ENCODE data around the gene GALNT13.

- TF ChIP-seq RAD21 (IDR thresholded peaks at IDR 0.05) (no peak), CTCF (IDR thresholded peaks at IDR 0.05; ENCODE audit: low read depth, low read length, missing input control) (no peak), YY1 (IDR thresholded peaks at IDR 0.05) (no peak), FOXA1 (IDR thresholded peaks at IDR 0.05) (no peak), JUND (IDR thresholded peaks at IDR 0.05) (no peak), SP1 (IDR thresholded peaks at IDR 0.05) (no peak), REST (IDR thresholded peaks at IDR 0.05) (no peak), FOXA2 (IDR thresholded peaks at IDR 0.05) (no peak), GABPA (IDR thresholded peaks at IDR 0.05 in 1 of 2, conservative IDR thresholded peaks at IDR 0.05 in 1 of 2) (no peak), TAF1 (conservative IDR thresholded peaks at IDR 0.05) (no peak), EGR1 (IDR thresholded peaks at IDR 0.05; ENCODE audit: low read depth in 2 of 2) (no peak)
- TF ChIP-seq, protein P1, sequence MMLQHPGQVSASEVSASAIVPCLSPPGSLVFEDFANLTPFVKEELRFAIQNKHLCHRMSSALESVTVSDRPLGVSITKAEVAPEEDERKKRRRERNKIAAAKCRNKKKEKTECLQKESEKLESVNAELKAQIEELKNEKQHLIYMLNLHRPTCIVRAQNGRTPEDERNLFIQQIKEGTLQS (IDR thresholded peaks at IDR 0.05), result no peak
- TF ChIP-seq, protein P2, sequence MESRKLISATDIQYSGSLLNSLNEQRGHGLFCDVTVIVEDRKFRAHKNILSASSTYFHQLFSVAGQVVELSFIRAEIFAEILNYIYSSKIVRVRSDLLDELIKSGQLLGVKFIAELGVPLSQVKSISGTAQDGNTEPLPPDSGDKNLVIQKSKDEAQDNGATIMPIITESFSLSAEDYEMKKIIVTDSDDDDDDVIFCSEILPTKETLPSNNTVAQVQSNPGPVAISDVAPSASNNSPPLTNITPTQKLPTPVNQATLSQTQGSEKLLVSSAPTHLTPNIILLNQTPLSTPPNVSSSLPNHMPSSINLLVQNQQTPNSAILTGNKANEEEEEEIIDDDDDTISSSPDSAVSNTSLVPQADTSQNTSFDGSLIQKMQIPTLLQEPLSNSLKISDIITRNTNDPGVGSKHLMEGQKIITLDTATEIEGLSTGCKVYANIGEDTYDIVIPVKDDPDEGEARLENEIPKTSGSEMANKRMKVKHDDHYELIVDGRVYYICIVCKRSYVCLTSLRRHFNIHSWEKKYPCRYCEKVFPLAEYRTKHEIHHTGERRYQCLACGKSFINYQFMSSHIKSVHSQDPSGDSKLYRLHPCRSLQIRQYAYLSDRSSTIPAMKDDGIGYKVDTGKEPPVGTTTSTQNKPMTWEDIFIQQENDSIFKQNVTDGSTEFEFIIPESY (IDR thresholded peaks at IDR 0.05), result no peak
Measured at GRCh38 chr2:154446324-154446723, 574.6 kb downstream of the GALNT13 start.

Measured in liver (tissue), 3 donors.